ENCODE measurements around the gene ASXL2.

Gene ASXL2

DNA sequence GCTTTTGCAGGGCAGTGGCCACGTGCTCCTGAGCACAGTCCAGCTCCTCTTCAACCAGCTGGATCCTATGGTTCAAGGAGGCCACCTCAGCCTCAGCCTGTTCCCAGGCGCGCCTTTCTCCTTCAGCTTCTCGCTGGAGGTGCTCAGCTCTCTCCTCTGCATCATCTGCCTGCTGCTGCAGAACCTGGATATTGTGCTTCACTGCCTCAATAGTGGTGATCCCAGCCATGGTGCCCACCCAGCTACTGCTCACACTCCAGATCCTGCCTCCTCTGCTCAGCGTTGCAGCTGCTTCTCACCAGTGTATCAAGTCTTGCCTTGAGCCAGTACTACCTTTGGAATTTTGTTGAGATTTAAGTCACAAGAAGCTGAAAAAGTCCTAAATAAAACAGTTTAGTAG is 67.9 kb downstream of the ASXL2 start:
- FAIRE-seq (no peak), DNase-seq (ENCODE audit: insufficient read length, low spot score) (no peak)
- TF ChIP-seq POU2F2 (IDR thresholded peaks at IDR 0.05; ENCODE audit: low read depth, low read length) (no peak), SPI1 (IDR thresholded peaks at IDR 0.05; ENCODE audit: low read depth, low read length) (no peak), POLR2AphosphoS5 (IDR thresholded peaks at IDR 0.05; ENCODE audit: low read depth, low read length) (no peak), TAF1 (IDR thresholded peaks at IDR 0.05; ENCODE audit: low read depth, low read length) (no peak), PAX5 (IDR thresholded peaks at IDR 0.05; ENCODE audit: insufficient read depth, low read length, severe bottlenecking) (no peak), POLR2A (IDR thresholded peaks at IDR 0.05; ENCODE audit: low read depth, low read length) (no peak)

DNA sequence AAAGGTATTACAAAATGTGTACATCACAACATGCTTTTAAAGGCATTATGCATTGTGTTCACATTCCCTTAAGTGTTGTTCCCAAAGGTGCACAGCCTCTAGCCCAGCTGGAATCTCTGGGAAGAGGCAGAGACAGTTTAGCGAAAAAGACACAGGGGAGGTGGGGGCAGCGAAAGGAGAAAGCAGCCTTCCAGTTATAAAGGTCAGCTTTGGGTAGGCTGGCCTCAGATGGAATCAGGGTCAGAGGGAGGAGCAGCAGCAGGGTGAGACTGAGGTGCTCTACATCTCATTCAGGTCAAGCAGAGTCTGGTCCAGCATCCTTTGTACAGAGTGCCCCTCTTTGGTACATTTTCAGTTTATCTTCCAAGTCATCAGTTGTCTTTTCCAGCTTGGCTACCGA is 68.6 kb downstream of the ASXL2 start:
- TF ChIP-seq PAX5 (IDR thresholded peaks at IDR 0.05; ENCODE audit: insufficient read depth, low read length, severe bottlenecking) = no peak
- no peak for TF ChIP-seq POLR2A (IDR thresholded peaks at IDR 0.05; ENCODE audit: low read depth, low read length)
- TF ChIP-seq POLR2AphosphoS5 (IDR thresholded peaks at IDR 0.05; ENCODE audit: low read depth, low read length) = no peak
- no peak for TF ChIP-seq SPI1 (IDR thresholded peaks at IDR 0.05; ENCODE audit: low read depth, low read length)
- TF ChIP-seq TAF1 (IDR thresholded peaks at IDR 0.05; ENCODE audit: low read depth, low read length) = no peak
- no peak for TF ChIP-seq POU2F2 (IDR thresholded peaks at IDR 0.05; ENCODE audit: low read depth, low read length)
- FAIRE-seq (no peak), DNase-seq (ENCODE audit: insufficient read length, low spot score) (no peak)

- FAIRE-seq = no peak
- DNase-seq (ENCODE audit: insufficient read length, low spot score) = no peak
- TF ChIP-seq POLR2AphosphoS5 (IDR thresholded peaks at IDR 0.05; ENCODE audit: low read depth, low read length) = no peak
- no peak for TF ChIP-seq POLR2A (IDR thresholded peaks at IDR 0.05; ENCODE audit: low read depth, low read length)
- TF ChIP-seq TAF1 (IDR thresholded peaks at IDR 0.05; ENCODE audit: low read depth, low read length) = no peak
- TF ChIP-seq PAX5 (IDR thresholded peaks at IDR 0.05; ENCODE audit: insufficient read depth, low read length, severe bottlenecking) = no peak
- no peak for TF ChIP-seq POU2F2 (IDR thresholded peaks at IDR 0.05; ENCODE audit: low read depth, low read length)
- TF ChIP-seq SPI1 (IDR thresholded peaks at IDR 0.05; ENCODE audit: low read depth, low read length) = no peak
Measured at GRCh38 chr2:25808006-25808383, 70.3 kb downstream of the ASXL2 start.

DNA sequence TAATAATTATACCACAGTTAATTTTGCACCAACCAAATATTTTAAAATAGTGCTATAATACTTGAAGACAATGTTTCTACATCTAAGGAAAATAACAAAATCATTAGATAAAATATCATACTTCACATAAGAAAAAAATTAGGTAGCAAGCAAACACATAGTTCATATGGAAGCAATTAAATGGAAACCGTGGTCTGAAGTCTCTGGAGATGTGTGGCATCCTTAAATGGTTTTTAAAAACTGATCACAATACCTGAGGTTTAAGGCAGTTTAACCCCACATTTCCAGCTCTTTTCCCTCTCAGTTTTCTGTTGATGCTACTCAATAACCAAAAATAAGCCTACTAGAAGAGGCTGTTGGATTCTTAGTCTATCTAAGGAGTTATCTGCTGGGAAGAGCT is 71.3 kb downstream of the ASXL2 start:
- no peak for DNase-seq (ENCODE audit: insufficient read length, low spot score)
- FAIRE-seq = no peak
- TF ChIP-seq PAX5 (IDR thresholded peaks at IDR 0.05; ENCODE audit: insufficient read depth, low read length, severe bottlenecking) (no peak), POLR2A (IDR thresholded peaks at IDR 0.05; ENCODE audit: low read depth, low read length) (no peak), POLR2AphosphoS5 (IDR thresholded peaks at IDR 0.05; ENCODE audit: low read depth, low read length) (no peak), TAF1 (IDR thresholded peaks at IDR 0.05; ENCODE audit: low read depth, low read length) (no peak), SPI1 (IDR thresholded peaks at IDR 0.05; ENCODE audit: low read depth, low read length) (no peak), POU2F2 (IDR thresholded peaks at IDR 0.05; ENCODE audit: low read depth, low read length) (no peak)

DNA sequence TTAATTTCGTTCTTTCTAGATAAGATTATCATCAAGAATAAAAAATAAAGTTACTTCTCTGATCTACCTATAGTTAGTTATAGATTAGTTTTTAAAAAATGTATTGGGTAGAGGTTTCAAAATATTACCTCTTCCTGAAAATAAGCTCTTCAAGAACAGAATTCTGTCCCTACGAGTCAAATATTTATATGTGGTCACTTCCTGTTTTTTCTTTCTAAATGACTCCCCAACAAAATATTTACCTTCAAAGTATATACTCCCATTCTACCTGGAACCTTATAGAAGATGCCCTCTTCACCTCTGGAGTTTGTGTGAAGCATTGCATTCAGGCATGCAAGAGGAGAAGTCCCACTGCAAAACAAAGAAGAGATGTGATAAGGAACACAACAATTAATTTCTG is 72.3 kb downstream of the ASXL2 start:
- peak; percentile 71 for TF ChIP-seq SPI1 (IDR thresholded peaks at IDR 0.05; ENCODE audit: low read depth, low read length)
- TF ChIP-seq POU2F2 (IDR thresholded peaks at IDR 0.05; ENCODE audit: low read depth, low read length) = no peak
- DNase-seq (ENCODE audit: insufficient read length, low spot score) = no peak
- FAIRE-seq = no peak

DNA sequence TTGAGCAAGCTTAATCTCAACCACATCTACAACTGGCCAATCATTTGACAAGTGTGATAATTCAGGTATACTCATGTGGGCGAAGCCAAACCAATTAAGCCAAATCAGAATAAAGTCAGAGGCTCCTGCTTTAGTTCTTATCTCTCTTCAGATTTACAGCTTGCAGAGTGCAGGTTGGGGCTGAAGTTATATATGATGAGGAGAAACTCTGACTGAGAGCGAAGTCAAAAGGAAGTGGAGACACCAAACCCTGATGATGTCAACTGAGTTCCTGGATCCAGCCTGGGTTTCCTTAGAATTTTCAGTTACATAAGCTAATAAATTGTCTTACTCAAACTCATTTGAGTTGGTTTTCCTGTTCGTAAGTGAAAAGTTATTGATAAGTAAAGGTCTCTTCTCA is 73.9 kb downstream of the ASXL2 start:
- no peak for DNase-seq (ENCODE audit: insufficient read length, low spot score)
- TF ChIP-seq SPI1 (IDR thresholded peaks at IDR 0.05; ENCODE audit: low read depth, low read length) (no peak), POLR2AphosphoS5 (IDR thresholded peaks at IDR 0.05; ENCODE audit: low read depth, low read length) (no peak), POLR2A (IDR thresholded peaks at IDR 0.05; ENCODE audit: low read depth, low read length) (no peak), PAX5 (IDR thresholded peaks at IDR 0.05; ENCODE audit: insufficient read depth, low read length, severe bottlenecking) (no peak), POU2F2 (IDR thresholded peaks at IDR 0.05; ENCODE audit: low read depth, low read length) (no peak), TAF1 (IDR thresholded peaks at IDR 0.05; ENCODE audit: low read depth, low read length) (no peak)
- no peak for FAIRE-seq

- TF ChIP-seq PAX5 (IDR thresholded peaks at IDR 0.05; ENCODE audit: insufficient read depth, low read length, severe bottlenecking) (no peak), POLR2AphosphoS5 (IDR thresholded peaks at IDR 0.05; ENCODE audit: low read depth, low read length) (no peak), POLR2A (IDR thresholded peaks at IDR 0.05; ENCODE audit: low read depth, low read length) (no peak), TAF1 (IDR thresholded peaks at IDR 0.05; ENCODE audit: low read depth, low read length) (no peak)
- FAIRE-seq (no peak), DNase-seq (ENCODE audit: insufficient read length, low spot score) (no peak)
Measured at GRCh38 chr2:25799301-25799700, 79.0 kb downstream of the ASXL2 start.

DNA sequence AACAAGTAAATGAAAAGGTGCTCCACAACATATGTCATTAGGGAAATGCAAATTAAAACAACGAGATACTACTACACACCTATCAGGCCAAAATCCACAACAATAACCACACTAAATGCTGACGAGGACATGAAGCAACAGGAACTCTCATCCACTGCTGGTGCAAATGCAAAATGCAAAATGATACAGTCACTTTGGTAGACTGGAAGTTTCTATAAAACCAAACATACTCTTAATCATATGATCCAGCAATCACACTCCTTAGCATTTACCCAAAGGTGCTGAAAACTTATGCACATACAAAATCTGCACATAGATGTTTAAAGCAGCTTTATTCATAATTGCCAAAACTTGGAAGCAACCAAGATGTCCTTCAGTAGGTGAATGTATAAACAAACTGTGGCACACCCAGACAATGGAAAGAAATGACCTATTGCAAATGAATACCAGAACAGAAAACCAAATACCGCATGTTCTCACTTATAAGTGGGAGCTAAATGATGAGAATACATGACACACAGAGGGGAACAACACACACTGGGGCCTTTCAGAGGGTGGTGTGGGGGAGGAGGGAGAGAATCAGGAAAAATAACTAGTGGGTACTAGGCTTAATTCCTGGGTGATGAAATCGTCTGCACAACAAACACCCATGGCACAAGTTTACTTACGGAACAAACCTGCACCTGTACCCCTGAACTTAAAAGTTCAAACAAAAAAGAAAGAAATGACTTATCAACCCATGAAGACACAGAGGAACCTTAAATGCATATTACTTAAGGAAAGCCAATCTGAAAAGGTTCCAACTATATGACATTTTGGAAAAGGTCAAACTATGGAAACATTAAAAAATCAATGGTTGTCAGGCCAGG is 80.4 kb downstream of the ASXL2 start:
- TF ChIP-seq TAF1 (IDR thresholded peaks at IDR 0.05; ENCODE audit: low read depth, low read length) (no peak), POLR2A (IDR thresholded peaks at IDR 0.05; ENCODE audit: low read depth, low read length) (no peak), SPI1 (IDR thresholded peaks at IDR 0.05; ENCODE audit: low read depth, low read length) (no peak), POU2F2 (IDR thresholded peaks at IDR 0.05; ENCODE audit: low read depth, low read length) (no peak)
- peak; percentile 70 for FAIRE-seq
- no peak for DNase-seq (ENCODE audit: insufficient read length, low spot score)

DNA sequence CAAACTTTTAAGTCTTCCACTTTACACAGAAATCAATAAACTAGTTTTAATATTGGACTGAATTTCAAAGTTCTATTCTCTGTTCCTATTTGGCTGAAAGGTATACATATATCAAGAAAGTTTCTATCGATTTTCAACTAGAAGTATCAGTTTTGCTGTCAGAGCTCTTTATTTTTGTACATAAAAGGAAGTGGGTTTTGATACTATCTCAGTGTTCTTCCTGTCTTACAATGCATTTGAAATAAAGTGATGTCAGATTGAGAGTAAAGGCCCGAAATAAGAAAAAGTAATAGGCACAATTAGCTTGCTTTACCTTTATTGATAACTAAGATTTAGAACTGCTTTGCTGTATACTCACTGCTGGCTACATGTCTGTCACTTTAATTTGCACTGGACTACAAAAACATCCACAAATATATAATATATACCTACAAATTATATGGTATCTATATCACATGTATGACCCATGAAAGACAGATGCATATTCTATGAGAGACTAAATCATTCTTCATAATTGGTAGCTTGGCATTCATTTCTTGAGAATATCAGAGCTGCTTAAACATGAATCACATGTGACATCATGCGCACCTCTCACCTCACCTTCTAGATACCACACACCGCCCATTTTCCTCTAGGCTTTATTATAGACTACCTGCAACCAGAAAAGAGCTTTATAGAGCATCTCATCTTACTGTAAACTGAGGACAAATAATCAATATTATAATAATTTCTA is 83.6 kb downstream of the ASXL2 start:
- DNase-seq (ENCODE audit: insufficient read length, low spot score) = peak; percentile 14
- TF ChIP-seq SPI1 (IDR thresholded peaks at IDR 0.05; ENCODE audit: low read depth, low read length) (peak; percentile 62; the same call in 1 of the 2 replicates), POLR2A (IDR thresholded peaks at IDR 0.05; ENCODE audit: low read depth, low read length) (no peak)
- peak; percentile 75 for FAIRE-seq
